SK-N-MC (cell line): ENCODE results near the gene PFN3.

ENCODE experiments used
- EZH2 ChIP-seq: fragments of 200-600 bp; sonication (generic); IDR thresholded peaks from one replicate; pipeline ENCODE4 v1.6.1; 2017; ENCODE audit warnings: antibody characterized with exemption
- FOXP2 ChIP-seq: optimal IDR thresholded peaks from 2 replicates; pipeline ENCODE3; 2011; ENCODE audit warnings: mild to moderate bottlenecking, moderate library complexity; ENCODE audit not compliant: insufficient read depth; ENCODE audit errors: extremely low read length, control extremely low read depth
- POLR2AphosphoS5 ChIP-seq: IDR thresholded peaks from 2 replicates; pipeline ENCODE4 v1.6.1; 2012; ENCODE audit warnings: mild to moderate bottlenecking, low read depth, low read length, borderline replicate concordance

DNA sequence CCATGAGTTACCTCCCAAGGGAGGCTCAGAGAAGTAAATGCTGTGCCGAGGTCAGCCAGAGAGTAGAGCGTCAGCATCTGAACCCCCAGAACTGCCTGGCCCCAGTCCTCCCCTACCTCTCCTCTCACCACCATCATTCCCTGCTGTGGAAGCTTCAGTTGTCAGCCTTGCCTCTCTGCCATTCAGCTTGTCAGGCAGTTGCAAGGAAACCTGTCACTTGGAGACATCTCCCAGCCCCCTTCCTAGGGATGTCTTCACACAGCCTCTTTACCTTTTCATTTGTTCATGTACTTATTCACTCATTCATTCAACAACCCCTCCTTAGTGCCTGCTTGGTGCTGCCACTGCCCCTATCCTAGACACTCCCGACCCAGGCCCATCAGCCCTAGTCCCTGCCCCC is 40.6 kb downstream of the PFN3 start:
- TF ChIP-seq EZH2 (no peak), POLR2AphosphoS5 (no peak), FOXP2 (no peak)
